SKM-1 treated with dmso at 0.1 percent for 144 hours (cell line): ENCODE measurements around the gene CWC25.
"Not testable (repeated sequence)": the region's sequence is repeated elsewhere in the genome, so short reads cannot be mapped to it uniquely, and the experiment has no call there.

Source experiments
- DNase-seq: peaks from one replicate; lab custom pipeline; 2025; ENCODE audit not compliant: unreplicated experiment; lab: John Stamatoyannopoulos, UW

Gene CWC25

GRCh38 chr17:38790148-38790707 lies 34.9 kb downstream of the CWC25 start:
- DNase-seq: not testable (repeated sequence)

- DNase-seq: no peak
Observed at GRCh38 chr17:38789185-38789584, 35.9 kb downstream of the CWC25 start.

DNA sequence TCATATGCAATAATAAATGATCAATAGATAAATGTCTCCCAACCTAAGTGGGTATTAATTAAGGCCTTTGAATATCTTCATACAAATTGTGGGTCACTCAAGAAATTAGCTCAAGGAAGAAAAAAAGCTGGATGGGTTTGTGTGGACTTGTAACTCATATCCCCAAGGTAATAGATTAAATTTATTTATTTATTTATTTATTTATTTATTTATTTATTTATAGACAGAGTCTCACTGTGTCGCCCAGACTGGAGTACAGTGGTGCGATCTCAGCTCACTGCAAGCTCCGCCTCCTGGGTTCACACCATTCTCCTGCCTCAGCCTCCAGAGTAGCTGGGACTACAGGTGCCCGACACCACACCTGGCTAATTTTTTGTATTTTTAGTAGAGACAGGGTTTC lies 37.1 kb downstream of the CWC25 start:
- DNase-seq: not testable (repeated sequence)

DNA sequence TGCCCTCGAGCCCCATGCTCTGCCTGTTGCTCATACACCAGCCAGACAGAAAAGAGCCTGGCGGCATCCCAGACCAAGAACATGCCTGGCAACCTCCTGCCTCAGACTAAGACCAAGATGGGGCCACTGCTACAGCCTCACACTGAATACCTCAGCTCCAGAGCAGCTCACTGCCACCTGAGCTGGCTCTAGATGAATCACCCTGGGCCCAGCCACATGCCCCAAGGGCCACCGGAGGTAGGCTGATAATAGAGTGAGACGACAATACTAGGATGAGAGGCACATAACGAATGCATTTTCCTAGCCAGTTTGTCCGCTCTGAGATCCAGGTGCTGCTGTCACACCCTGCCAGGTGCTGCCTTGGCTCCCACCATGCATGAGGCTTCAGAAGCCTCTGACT lies 38.7 kb downstream of the CWC25 start:
- DNase-seq: no peak

DNA sequence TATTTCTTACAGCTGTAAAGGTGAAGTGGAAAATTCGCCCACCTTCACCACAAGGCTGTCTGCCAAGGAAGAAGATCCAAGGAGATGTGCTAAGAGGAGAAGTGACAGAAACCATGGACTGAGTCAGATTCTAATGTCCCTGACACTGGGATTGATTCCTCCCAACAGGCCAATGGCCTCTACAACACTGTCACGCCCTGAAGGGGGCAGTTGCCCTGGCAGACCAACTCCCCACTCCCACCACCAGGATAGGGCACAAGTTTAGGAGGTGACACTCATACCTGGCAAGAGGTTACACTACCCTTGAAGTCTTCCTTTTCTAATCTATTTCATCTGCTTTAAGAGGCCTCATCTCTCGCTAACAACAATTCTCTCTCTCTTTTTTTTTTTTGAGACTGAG lies 41.9 kb downstream of the CWC25 start:
- no peak for DNase-seq

DNA sequence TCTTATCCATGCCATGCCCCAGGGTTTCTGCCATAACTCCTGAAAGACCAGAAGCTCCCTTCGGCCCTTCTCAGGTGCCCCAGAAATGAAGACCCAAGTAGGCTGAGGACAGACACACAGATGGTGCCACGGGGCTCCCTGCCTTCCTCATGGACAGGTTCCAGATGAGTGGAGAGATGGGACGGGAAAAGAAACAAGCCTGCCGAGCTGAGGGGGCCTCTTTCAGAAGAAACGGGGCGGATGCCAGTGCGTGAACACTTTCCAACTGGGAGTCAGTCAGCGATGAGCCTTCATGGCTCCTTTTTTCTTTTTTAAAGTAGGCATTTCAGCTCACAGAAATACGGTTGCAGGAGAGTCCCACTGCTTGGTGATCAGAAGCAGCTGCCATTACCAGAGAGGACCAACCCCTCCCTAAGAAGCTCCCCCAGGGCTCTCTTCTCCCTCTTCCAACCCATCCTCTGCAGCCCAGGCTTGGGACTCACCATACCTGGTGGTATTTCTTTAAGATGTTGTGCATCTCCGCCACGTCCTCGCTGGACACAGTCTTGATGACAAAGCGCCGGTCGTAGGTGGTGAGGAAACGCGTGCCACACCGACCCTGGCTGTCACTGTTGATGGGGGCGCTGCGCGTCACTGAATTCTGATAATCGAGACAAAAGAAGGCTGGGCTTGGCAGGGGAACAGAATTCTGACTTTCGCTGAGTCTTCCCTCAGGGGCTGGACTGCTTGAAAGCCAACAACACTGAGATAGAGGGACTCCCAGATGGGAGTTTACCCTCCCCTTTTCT lies 45.0 kb downstream of the CWC25 start:
- no peak for DNase-seq

DNA sequence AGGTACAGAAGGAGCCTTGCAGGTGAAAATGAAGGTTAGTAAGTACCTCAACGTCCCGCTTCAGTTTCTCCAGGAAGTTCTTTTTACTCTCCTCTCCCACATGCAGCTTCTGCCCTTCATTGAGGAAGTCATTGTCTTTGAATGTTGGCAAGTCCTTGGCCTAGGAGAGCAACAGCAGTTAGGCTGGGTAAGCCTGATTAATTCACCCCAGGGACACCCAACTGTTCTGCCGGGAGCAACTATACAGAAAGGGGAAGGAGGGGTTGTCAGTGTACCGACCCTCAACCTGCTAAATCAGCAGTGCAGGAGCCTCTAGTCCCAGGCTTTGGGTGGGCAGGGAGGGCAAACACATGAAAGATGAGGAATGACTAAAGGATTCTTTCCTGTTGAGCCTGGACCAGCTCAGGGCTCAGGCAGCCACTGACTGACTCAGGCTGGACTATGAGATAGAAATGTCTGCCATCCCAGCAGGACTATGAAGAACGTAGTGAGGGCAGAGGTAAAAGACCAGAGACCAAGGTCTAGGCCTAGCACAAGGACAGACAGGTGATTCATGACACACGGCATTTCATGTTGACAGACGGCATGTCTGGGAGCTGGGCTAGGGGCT lies 47.4 kb downstream of the CWC25 start:
- no peak for DNase-seq

DNA sequence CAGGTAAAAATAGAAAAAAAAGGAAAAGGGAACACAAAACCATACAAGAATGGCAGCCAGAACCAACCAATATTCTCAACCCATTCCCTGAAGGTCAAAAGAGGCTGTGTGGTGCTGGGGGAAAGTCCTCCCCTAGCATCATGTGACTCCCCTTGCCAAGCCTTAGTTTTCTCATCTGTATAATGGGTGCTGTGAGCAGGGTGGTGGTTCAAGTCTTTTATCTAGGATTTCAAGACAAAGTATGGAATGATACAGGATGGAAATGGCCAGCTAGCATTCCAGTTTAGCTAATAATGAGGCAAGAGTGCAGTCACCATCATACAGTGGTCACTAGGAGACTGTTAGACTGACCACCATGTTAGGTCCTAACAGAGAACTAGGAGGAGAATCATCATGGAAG lies 51.9 kb downstream of the CWC25 start:
- no peak for DNase-seq

DNA sequence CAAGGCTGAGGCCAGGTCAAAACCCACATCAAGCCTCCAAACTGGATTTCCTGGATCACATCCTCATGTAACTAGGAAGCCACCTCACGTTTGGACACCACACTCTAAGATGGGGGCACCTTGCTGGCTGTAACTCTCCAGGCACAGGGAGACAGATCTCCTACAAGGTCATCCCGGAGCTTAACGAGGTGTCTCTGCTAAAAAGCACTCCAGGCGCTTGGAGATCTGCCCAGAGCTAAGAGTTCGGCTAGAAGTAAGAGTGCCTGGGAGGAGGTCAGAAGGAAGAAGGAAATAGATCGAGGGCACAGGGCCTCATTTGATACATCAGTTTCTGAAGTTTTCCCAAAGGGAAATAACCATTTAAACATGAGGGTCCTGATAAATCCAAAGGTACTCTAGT lies 56.7 kb downstream of the CWC25 start:
- no peak for DNase-seq

DNA sequence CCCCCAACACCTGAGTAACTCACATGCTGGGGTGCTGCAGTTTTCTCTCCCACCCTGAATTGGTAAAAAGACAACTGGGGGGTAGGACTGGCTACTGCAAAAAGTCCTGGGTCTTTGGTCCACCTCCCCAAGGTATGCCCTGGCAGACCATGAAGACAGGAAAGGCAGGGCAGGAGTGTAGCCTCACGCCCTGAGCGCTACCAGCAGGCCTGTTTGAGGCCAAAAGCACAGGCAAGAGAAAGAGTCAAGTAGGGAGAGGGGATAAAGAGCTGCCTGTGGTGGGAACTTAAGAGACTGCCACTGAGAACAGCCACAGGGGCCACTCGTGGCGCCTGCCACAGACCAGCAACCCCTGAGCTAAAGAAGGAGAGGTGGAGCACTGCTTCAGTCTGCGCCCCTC lies 58.8 kb downstream of the CWC25 start:
- DNase-seq: no peak

DNA sequence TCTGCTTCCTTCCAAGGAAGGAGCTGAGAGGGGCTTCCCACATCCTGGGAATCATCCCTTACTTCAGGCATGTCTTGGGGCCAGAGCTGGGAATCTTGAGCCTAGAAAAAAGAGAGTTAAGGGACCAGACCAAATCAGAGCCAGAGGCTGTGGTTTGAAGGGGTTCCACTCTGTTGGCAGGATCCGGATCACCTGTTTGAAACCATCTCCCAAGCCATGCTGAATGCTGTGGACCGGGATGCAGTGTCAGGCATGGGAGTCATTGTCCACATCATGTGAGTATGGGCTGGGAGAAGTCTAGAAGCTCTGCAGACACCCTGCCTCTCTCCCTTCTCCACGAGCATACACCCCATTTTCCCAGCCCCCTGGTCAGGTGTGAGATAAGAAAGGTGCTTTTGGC lies 62.9 kb downstream of the CWC25 start:
- DNase-seq: no peak

DNA sequence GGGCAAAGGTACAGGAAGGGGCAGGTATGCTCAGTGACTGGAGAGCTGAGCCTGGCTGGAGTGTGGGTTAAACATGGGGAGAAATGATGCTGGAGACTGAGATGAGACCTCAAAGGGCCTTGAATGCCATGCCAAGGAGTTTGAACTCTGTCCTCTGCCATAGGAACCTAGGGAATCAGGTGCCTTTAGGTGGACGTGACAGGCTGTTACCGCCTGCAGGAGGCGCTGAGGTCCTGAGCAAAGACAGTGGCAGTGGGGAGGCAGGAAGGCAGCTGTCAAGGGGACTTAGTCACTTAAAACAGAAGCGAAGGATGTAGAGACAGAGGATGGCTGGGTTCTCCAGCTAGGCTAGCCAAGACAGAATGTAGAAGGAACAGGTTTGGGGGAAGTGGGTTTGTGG lies 63.5 kb downstream of the CWC25 start:
- no peak for DNase-seq

DNA sequence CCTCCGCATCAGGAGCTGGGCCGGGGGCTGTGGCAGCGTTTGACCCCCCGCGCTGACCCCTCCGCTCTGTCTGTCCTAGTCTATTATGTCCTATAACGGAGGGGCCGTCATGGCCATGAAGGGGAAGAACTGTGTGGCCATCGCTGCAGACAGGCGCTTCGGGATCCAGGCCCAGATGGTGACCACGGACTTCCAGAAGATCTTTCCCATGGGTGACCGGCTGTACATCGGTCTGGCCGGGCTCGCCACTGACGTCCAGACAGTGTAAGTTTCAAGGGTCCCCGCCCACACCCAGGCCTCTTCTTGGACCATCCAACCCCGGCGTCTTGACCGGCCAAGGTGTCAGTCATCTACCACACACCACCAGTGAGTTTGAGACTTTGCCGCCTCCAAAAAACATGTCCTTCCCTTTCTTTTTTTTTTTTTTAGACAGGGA lies 72.0 kb downstream of the CWC25 start:
- DNase-seq: no peak

DNA sequence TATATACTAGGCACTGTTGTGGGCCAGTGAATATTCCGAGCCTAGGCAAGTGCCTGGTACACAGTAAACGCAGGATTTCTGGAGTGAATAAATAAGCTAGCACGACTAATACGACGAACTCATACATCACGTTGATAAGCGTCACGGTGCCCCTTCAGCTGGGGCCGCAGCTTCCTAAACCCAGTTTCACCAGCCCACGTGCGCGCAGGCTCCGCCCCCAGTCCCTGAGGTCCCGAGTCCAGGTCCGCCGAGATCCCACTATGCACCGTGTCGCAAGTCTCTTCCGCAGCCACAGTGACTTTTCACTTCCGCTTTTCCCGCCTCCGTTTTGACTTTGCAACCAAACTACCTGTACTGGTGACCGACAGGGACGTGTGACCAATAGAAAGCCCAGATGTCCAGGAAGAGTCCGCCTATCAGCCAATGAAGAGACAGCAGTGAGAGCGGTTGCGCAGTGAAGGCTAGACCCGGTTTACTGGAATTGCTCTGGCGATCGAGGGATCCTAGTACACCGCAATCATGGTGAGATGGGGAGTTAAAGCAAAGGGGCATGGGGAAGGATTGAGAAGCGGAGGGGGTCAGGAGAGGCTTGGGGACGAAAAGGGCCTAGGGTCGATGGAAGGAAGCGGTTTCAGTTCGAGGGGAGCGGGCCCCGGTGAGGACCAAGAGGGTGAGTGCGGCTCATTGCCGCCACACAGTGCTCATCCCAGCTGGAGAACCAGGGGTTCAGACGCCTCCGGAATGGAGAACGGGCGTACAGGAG lies 72.6 kb downstream of the CWC25 start, which contains the start of gene PSMB3:
PSMB3 (plus strand) TSS at position 434 of the 763 bp plus-strand sequence; CDS start at position 520, 86 bp downstream.
- DNase-seq: peak; percentile 99

DNA sequence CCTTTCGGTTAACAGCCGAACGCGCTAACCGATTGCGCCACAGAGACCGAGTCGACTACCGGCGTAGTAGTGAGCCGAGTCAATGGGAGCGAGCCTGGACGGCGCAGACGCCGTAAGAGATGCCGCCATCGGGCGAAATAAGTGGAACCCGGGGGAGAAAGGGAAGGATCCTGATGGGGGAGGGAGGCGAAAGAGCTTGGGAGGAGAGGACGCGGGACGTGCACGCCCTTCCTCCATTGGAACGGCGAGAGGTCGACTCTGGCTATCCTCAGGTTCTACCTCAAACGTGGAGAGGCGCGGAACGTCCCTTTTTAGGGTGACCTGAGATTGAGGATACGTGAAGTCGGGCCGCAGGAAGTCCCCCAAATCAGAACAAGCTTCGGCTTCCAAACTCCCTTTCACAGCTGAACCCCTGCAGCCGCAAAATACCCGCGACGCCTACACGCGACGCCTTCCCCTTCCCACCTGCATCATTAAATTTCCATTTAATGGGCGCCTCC lies 73.3 kb downstream of the CWC25 start:
- peak; percentile 52 for DNase-seq

- no peak for DNase-seq
Observed at GRCh38 chr17:38751144-38751807, 73.8 kb downstream of the CWC25 start.
